ENCODE data around the gene PLCB1. TPM values are rescaled to one million over a fixed set of nuclear protein-coding genes. Genes with fewer than 3 reads are reported as not detected.

Gene PLCB1
- total RNA-seq, 1 donor from 2014 or later, result 37.4 TPM

- Mint-ChIP-seq H3K27me3 (ENCODE audit: unreplicated experiment) (peaks cover 2% of the 10 kb centered on the region), H3K36me3 (ENCODE audit: unreplicated experiment) (peaks cover 7% of the 10 kb centered on the region), H3K27ac (ENCODE audit: unreplicated experiment) (no peak overlapping the region), H3K9me3 (ENCODE audit: unreplicated experiment) (no peaks in the 10 kb centered on the region), H3K4me1 (ENCODE audit: low read depth, unreplicated experiment) (no peaks in the 10 kb centered on the region), H3K4me3 (ENCODE audit: unreplicated experiment) (no peak overlapping the region)
- no peak for TF ChIP-seq CTCF (IDR thresholded peaks at IDR 0.05; ENCODE audit: partially characterized antibody, unreplicated experiment)
- DNase-seq, result no peak
These were observed 130.7 kb downstream of the PLCB1 start for GRCh38 chr20:8262721-8263120.

- no peaks in the 10 kb centered on the region for H3K4me1 Mint-ChIP-seq (ENCODE audit: low read depth, unreplicated experiment)
- peaks cover 7% of the 10 kb centered on the region for H3K36me3 Mint-ChIP-seq (ENCODE audit: unreplicated experiment)
- no peaks in the 10 kb centered on the region for H3K9me3 Mint-ChIP-seq (ENCODE audit: unreplicated experiment)
- TF ChIP-seq CTCF (IDR thresholded peaks at IDR 0.05; ENCODE audit: partially characterized antibody, unreplicated experiment), result no peak
- H3K27ac Mint-ChIP-seq (ENCODE audit: unreplicated experiment), result no peak overlapping the region
- no peaks in the 10 kb centered on the region for H3K27me3 Mint-ChIP-seq (ENCODE audit: unreplicated experiment)
- no peak overlapping the region for H3K4me3 Mint-ChIP-seq (ENCODE audit: unreplicated experiment)
- no peak for DNase-seq
These were observed 133.5 kb downstream of the PLCB1 start for GRCh38 chr20:8265588-8265987.

GRCh38 chr20:8267009-8267408 is 134.9 kb downstream of the PLCB1 start:
- H3K27ac Mint-ChIP-seq (ENCODE audit: unreplicated experiment), result no peak overlapping the region

GRCh38 chr20:8271727-8272126 is 139.7 kb downstream of the PLCB1 start:
- no peaks in the 10 kb centered on the region for H3K27me3 Mint-ChIP-seq (ENCODE audit: unreplicated experiment)
- peaks cover 22% of the 10 kb centered on the region for H3K4me1 Mint-ChIP-seq (ENCODE audit: low read depth, unreplicated experiment)
- no peaks in the 10 kb centered on the region for H3K36me3 Mint-ChIP-seq (ENCODE audit: unreplicated experiment)
- DNase-seq, result no peak
- no peak overlapping the region for H3K27ac Mint-ChIP-seq (ENCODE audit: unreplicated experiment)
- H3K9me3 Mint-ChIP-seq (ENCODE audit: unreplicated experiment), result no peaks in the 10 kb centered on the region
- no peak for TF ChIP-seq CTCF (IDR thresholded peaks at IDR 0.05; ENCODE audit: partially characterized antibody, unreplicated experiment)
- no peak overlapping the region for H3K4me3 Mint-ChIP-seq (ENCODE audit: unreplicated experiment)

More at GRCh38 chr20:8267009-8267408, 134.9 kb downstream of the PLCB1 start:
- Mint-ChIP-seq H3K9me3 (ENCODE audit: unreplicated experiment) (no peaks in the 10 kb centered on the region), H3K36me3 (ENCODE audit: unreplicated experiment) (no peaks in the 10 kb centered on the region), H3K27me3 (ENCODE audit: unreplicated experiment) (no peaks in the 10 kb centered on the region), H3K4me3 (ENCODE audit: unreplicated experiment) (no peak overlapping the region), H3K4me1 (ENCODE audit: low read depth, unreplicated experiment) (peaks cover 2% of the 10 kb centered on the region)
- DNase-seq, result no peak
- TF ChIP-seq CTCF (IDR thresholded peaks at IDR 0.05; ENCODE audit: partially characterized antibody, unreplicated experiment), result no peak

- DNase-seq, result no peak
- Mint-ChIP-seq H3K36me3 (ENCODE audit: unreplicated experiment) (no peaks in the 10 kb centered on the region), H3K27me3 (ENCODE audit: unreplicated experiment) (no peaks in the 10 kb centered on the region), H3K27ac (ENCODE audit: unreplicated experiment) (no peak overlapping the region), H3K4me1 (ENCODE audit: low read depth, unreplicated experiment) (peaks cover 22% of the 10 kb centered on the region), H3K9me3 (ENCODE audit: unreplicated experiment) (no peaks in the 10 kb centered on the region), H3K4me3 (ENCODE audit: unreplicated experiment) (no peak overlapping the region)
- TF ChIP-seq CTCF (IDR thresholded peaks at IDR 0.05; ENCODE audit: partially characterized antibody, unreplicated experiment), result no peak
These were observed 140.7 kb downstream of the PLCB1 start for GRCh38 chr20:8272766-8273165.
